ENCODE data around the gene NF2. TPM values are rescaled to one million over a fixed set of nuclear protein-coding genes. Genes with fewer than 3 reads are reported as not detected.

The NF2 gene
- total RNA-seq, 4 donors from 2014 or later, result 26.6 to 35.2 (median 32.9) TPM

- DNase-seq (ENCODE audit: low spot score) (no peak), ATAC-seq (ENCODE audit: low FRiP score) (no peak)
- no peak for TF ChIP-seq CTCF (IDR thresholded peaks at IDR 0.05)
Measured at GRCh38 chr22:29639096-29639495, 35.7 kb downstream of the NF2 start.

GRCh38 chr22:29641042-29641699, 37.7 kb downstream of the NF2 start:
- TF ChIP-seq CTCF (IDR thresholded peaks at IDR 0.05), result no peak
- DNase-seq (ENCODE audit: low spot score), result no peak
- ATAC-seq (ENCODE audit: low FRiP score), result no peak

- TF ChIP-seq CTCF (IDR thresholded peaks at IDR 0.05), result no peak
- DNase-seq (ENCODE audit: low spot score) (no peak), ATAC-seq (ENCODE audit: low FRiP score) (no peak)
Measured at GRCh38 chr22:29641700-29642330, 38.4 kb downstream of the NF2 start.

GRCh38 chr22:29642694-29643093, 39.3 kb downstream of the NF2 start:
- no peak for ATAC-seq (ENCODE audit: low FRiP score)
- TF ChIP-seq CTCF (IDR thresholded peaks at IDR 0.05), result no peak
- no peak for DNase-seq (ENCODE audit: low spot score)

GRCh38 chr22:29647954-29648737, 44.7 kb downstream of the NF2 start:
- no peak for DNase-seq (ENCODE audit: low spot score)
- no peak for TF ChIP-seq CTCF (IDR thresholded peaks at IDR 0.05)
- ATAC-seq (ENCODE audit: low FRiP score), result no peak

- TF ChIP-seq CTCF (IDR thresholded peaks at IDR 0.05), result no peak
- DNase-seq (ENCODE audit: low spot score) (no peak), ATAC-seq (ENCODE audit: low FRiP score) (no peak)
Measured at GRCh38 chr22:29650370-29650769, 46.9 kb downstream of the NF2 start.

All from omental fat pad (tissue), 4 donors.